Measurements from ENCODE around the gene SLC35A4.

GRCh38 chr5:140573683-140574082, 9.1 kb downstream of the SLC35A4 start:
- no peak for TF ChIP-seq TAF1 (IDR thresholded peaks at IDR 0.05; ENCODE audit: low read depth)
- TF ChIP-seq YY1 (IDR thresholded peaks at IDR 0.05; ENCODE audit: low read depth) = no peak
- no peak for TF ChIP-seq REST (IDR thresholded peaks at IDR 0.05; ENCODE audit: low read depth)
- TF ChIP-seq RAD21 (IDR thresholded peaks at IDR 0.05; ENCODE audit: low read depth) = no peak
- no peak for TF ChIP-seq CEBPB (IDR thresholded peaks at IDR 0.05)
- TF ChIP-seq CREB1 (IDR thresholded peaks at IDR 0.05; ENCODE audit: low read depth) = no peak
- TF ChIP-seq TCF12 (IDR thresholded peaks at IDR 0.05; ENCODE audit: low read depth) = no peak
- TF ChIP-seq USF1 (IDR thresholded peaks at IDR 0.05) = no peak
- TF ChIP-seq EP300 (IDR thresholded peaks at IDR 0.05; ENCODE audit: borderline replicate concordance) = no peak
- no peak for TF ChIP-seq MAX (IDR thresholded peaks at IDR 0.05)
- no peak for TF ChIP-seq FOXM1 (IDR thresholded peaks at IDR 0.05; ENCODE audit: borderline replicate concordance, low read depth)

Measured in Ishikawa (cell line).